SJSA1 (cell line): ENCODE results near the gene PCBP2. TPM values are rescaled to one million over a fixed set of nuclear protein-coding genes. Genes with fewer than 3 reads are reported as not detected.
"Not testable (repeated sequence)": the region's sequence is repeated elsewhere in the genome, so short reads cannot be mapped to it uniquely, and the experiment has no call there.

Source experiments
- DNase-seq, 2 experiments: peaks; one replicate each; pipeline ENCODE4 v3.0.0-alpha.2; 2015 to 2020; ENCODE audit warnings: low spot score in 2 of 2, low read depth in 1 of 2
- H3K27ac ChIP-seq: fragments of 250-450 bp; sonication (Bioruptor Pico); 2 replicates; pipeline ENCODE4 v1.5.1; 2020; ENCODE audit warnings: mild to moderate bottlenecking, moderate library complexity
- H3K27me3 ChIP-seq: fragments of 250-450 bp; sonication (Bioruptor Pico); replicated peaks from 2 replicates; pipeline ENCODE4 v1.5.1; 2020; ENCODE audit warnings: mild to moderate bottlenecking, moderate library complexity
- H3K36me3 ChIP-seq: fragments of 250-450 bp; sonication (Bioruptor Pico); 2 replicates; pipeline ENCODE4 v1.5.1; 2020; ENCODE audit warnings: mild to moderate bottlenecking
- H3K4me1 ChIP-seq: fragments of 250-450 bp; sonication (Bioruptor Pico); replicated peaks from 2 replicates; pipeline ENCODE4 v1.6.1; 2021; ENCODE audit warnings: mild to moderate bottlenecking
- H3K4me3 ChIP-seq: fragments of 250-450 bp; sonication (Bioruptor Pico); 2 replicates; pipeline ENCODE4 v1.5.1; 2020; ENCODE audit warnings: mild to moderate bottlenecking
- H3K9me3 ChIP-seq: fragments of 250-450 bp; sonication (Bioruptor Pico); replicated peaks from 2 replicates; pipeline ENCODE4 v1.5.1; 2020; ENCODE audit warnings: mild to moderate bottlenecking
- total RNA-seq: library from RNA; depleted of rRNA; stranded (reverse); fragments of >200 nt; shearing (Covaris generic); gene quantifications from 2 replicates; pipeline ENCODE4 v1.2.3, GENCODE V29; 2014

PCBP2 gene
- total RNA-seq, 1 experiment from 2014 or later: 157 TPM

- H3K36me3 ChIP-seq: no peaks in the 10 kb centered on the region
- DNase-seq: no peak
- H3K4me1 ChIP-seq: peaks cover 19% of the 10 kb centered on the region
- no peaks in the 10 kb centered on the region for H3K27me3 ChIP-seq
- H3K9me3 ChIP-seq: no peaks in the 10 kb centered on the region
- no peak overlapping the region for H3K27ac ChIP-seq
- no peak overlapping the region for H3K4me3 ChIP-seq
Measured at GRCh38 chr12:53425515-53426150, 26.3 kb upstream of the PCBP2 start.

- H3K4me3 ChIP-seq: no peak overlapping the region
- peak; percentile 47 to 63 for DNase-seq
- H3K27me3 ChIP-seq: no peaks in the 10 kb centered on the region
- no peak overlapping the region for H3K27ac ChIP-seq
- no peaks in the 10 kb centered on the region for H3K9me3 ChIP-seq
- peaks cover 11% of the 10 kb centered on the region for H3K4me1 ChIP-seq
- H3K36me3 ChIP-seq: no peaks in the 10 kb centered on the region
Measured at GRCh38 chr12:53427905-53428594, 23.9 kb upstream of the PCBP2 start.

GRCh38 chr12:53428741-53429140 is 23.2 kb upstream of the PCBP2 start:
- Histone ChIP-seq H3K36me3 (no peaks in the 10 kb centered on the region), H3K27ac (no peak overlapping the region), H3K4me3 (no peak overlapping the region), H3K4me1 (peaks cover 11% of the 10 kb centered on the region), H3K27me3 (no peaks in the 10 kb centered on the region), H3K9me3 (no peaks in the 10 kb centered on the region)
- DNase-seq: no peak

GRCh38 chr12:53430116-53430515 is 21.8 kb upstream of the PCBP2 start:
- Histone ChIP-seq H3K9me3 (no peaks in the 10 kb centered on the region), H3K4me3 (no peak overlapping the region), H3K27me3 (no peaks in the 10 kb centered on the region), H3K4me1 (peaks cover 11% of the 10 kb centered on the region), H3K27ac (no peak overlapping the region), H3K36me3 (no peaks in the 10 kb centered on the region)
- no peak for DNase-seq

- H3K9me3 ChIP-seq: no peaks in the 10 kb centered on the region
- no peak for DNase-seq
- H3K27ac ChIP-seq: no peak overlapping the region
Measured at GRCh38 chr12:53431187-53431586, 20.7 kb upstream of the PCBP2 start.

GRCh38 chr12:53435326-53435725 is 16.6 kb upstream of the PCBP2 start:
- not testable (repeated sequence) for H3K4me1 ChIP-seq, H3K9me3 ChIP-seq, H3K4me3 ChIP-seq, H3K27ac ChIP-seq, H3K36me3 ChIP-seq, DNase-seq, H3K27me3 ChIP-seq

More at GRCh38 chr12:53431187-53431586, 20.7 kb upstream of the PCBP2 start:
- peaks cover 11% of the 10 kb centered on the region for H3K4me1 ChIP-seq
- no peaks in the 10 kb centered on the region for H3K36me3 ChIP-seq
- H3K4me3 ChIP-seq: no peak overlapping the region
- H3K27me3 ChIP-seq: no peaks in the 10 kb centered on the region

- H3K4me1 ChIP-seq, H3K27ac ChIP-seq, H3K9me3 ChIP-seq, DNase-seq, H3K27me3 ChIP-seq, H3K4me3 ChIP-seq: not testable (repeated sequence)
- peaks cover 14% of the 10 kb centered on the region for H3K36me3 ChIP-seq
Measured at GRCh38 chr12:53439582-53439981, 12.3 kb upstream of the PCBP2 start.

GRCh38 chr12:53441040-53441833 is 10.7 kb upstream of the PCBP2 start, which contains the start of gene PRR13:
PRR13 (plus strand) TSS chr12:53441734; CDS start chr12:53442715, 981 bp downstream.
- H3K4me1 ChIP-seq: peaks cover 9% of the 10 kb centered on the region
- H3K27me3 ChIP-seq: no peaks in the 10 kb centered on the region
- peak within 1 kb of the TSS; percentile 75 for H3K27ac ChIP-seq
- DNase-seq: peak; percentile 95 to 99
- H3K4me3 ChIP-seq: peak within 1 kb of the TSS; percentile 50
- peaks cover 25% of the 10 kb centered on the region for H3K36me3 ChIP-seq
- no peaks in the 10 kb centered on the region for H3K9me3 ChIP-seq

- H3K9me3 ChIP-seq: no peaks in the 10 kb centered on the region
- no peak for DNase-seq
- peaks cover 9% of the 10 kb centered on the region for H3K4me1 ChIP-seq
- H3K36me3 ChIP-seq: peaks cover 37% of the 10 kb centered on the region
- no peaks in the 10 kb centered on the region for H3K27me3 ChIP-seq
- H3K4me3 ChIP-seq: no peak overlapping the region
- H3K27ac ChIP-seq: no peak overlapping the region
Measured at GRCh38 chr12:53443955-53444354, 7.9 kb upstream of the PCBP2 start.

- DNase-seq, H3K27ac ChIP-seq, H3K4me3 ChIP-seq, H3K9me3 ChIP-seq, H3K27me3 ChIP-seq, H3K4me1 ChIP-seq: not testable (repeated sequence)
- peaks cover 37% of the 10 kb centered on the region for H3K36me3 ChIP-seq
Measured at GRCh38 chr12:53444593-53445325, 7.1 kb upstream of the PCBP2 start.

GRCh38 chr12:53450936-53451335 is 966 bp upstream of the PCBP2 start:
- Histone ChIP-seq H3K36me3 (peaks cover 49% of the 10 kb centered on the region), H3K27me3 (no peaks in the 10 kb centered on the region), H3K9me3 (no peaks in the 10 kb centered on the region), H3K4me3 (no peak overlapping the region), H3K27ac (no peak overlapping the region), H3K4me1 (peaks cover 17% of the 10 kb centered on the region)
- DNase-seq: no peak

- H3K36me3 ChIP-seq: peaks cover 59% of the 10 kb centered on the region
- peaks cover 17% of the 10 kb centered on the region for H3K4me1 ChIP-seq
- H3K27ac ChIP-seq: peak overlapping the region; percentile 97
- H3K4me3 ChIP-seq: peak overlapping the region; percentile 93
- H3K9me3 ChIP-seq: no peaks in the 10 kb centered on the region
- H3K27me3 ChIP-seq: no peaks in the 10 kb centered on the region
- DNase-seq: peak; percentile 83 to 92
Measured at GRCh38 chr12:53452159-53453077, 516 bp downstream of the PCBP2 start.
